GM19455 (cell line): ENCODE measurements around the gene TAC1.
"Not testable (repeated sequence)": the region's sequence is repeated elsewhere in the genome, so short reads cannot be mapped to it uniquely, and the experiment has no call there.

ENCODE experiments used
- ATAC-seq: cut with Tn5 transposase; IDR thresholded peaks from one replicate; pipeline ENCODE4 v1.9.1; 2021; ENCODE audit not compliant: unreplicated experiment

Gene TAC1

GRCh38 chr7:97731736-97732564 is at the start of gene TAC1:
TSS of gene TAC1 (plus strand) at chr7:97732086. CDS start at chr7:97732613, 527 bp downstream.
- no peak for ATAC-seq

GRCh38 chr7:97685952-97686351 is 45.9 kb upstream of the TAC1 start:
- no peak for ATAC-seq

GRCh38 chr7:97693586-97693985 is 38.3 kb upstream of the TAC1 start:
- ATAC-seq = no peak

GRCh38 chr7:97694355-97694754 is 37.5 kb upstream of the TAC1 start:
- no peak for ATAC-seq

GRCh38 chr7:97697396-97697795 is 34.5 kb upstream of the TAC1 start:
- no peak for ATAC-seq

- no peak for ATAC-seq
Measured at GRCh38 chr7:97722386-97722785, 9.5 kb upstream of the TAC1 start.

- no peak for ATAC-seq
Measured at GRCh38 chr7:97732565-97733275, 834 bp downstream of the TAC1 start.

GRCh38 chr7:97733276-97734161 is 1.6 kb downstream of the TAC1 start:
- ATAC-seq = no peak

- no peak for ATAC-seq
Measured at GRCh38 chr7:97734255-97734654, 2.4 kb downstream of the TAC1 start.

GRCh38 chr7:97735075-97735474 is 3.2 kb downstream of the TAC1 start:
- ATAC-seq = no peak

- ATAC-seq = no peak
Measured at GRCh38 chr7:97748482-97748881, 16.6 kb downstream of the TAC1 start.

- no peak for ATAC-seq
Measured at GRCh38 chr7:97751566-97751965, 19.7 kb downstream of the TAC1 start.

GRCh38 chr7:97752215-97752614 is 20.3 kb downstream of the TAC1 start:
- ATAC-seq = no peak

GRCh38 chr7:97757824-97758223 is 25.9 kb downstream of the TAC1 start:
- no peak for ATAC-seq

- ATAC-seq = no peak
Measured at GRCh38 chr7:97770850-97771249, 39.0 kb downstream of the TAC1 start.

GRCh38 chr7:97771576-97771975 is 39.7 kb downstream of the TAC1 start:
- no peak for ATAC-seq

- ATAC-seq = no peak
Measured at GRCh38 chr7:97772045-97772901, 40.4 kb downstream of the TAC1 start.

GRCh38 chr7:97786398-97786797 is 54.5 kb downstream of the TAC1 start:
- not testable (repeated sequence) for ATAC-seq
